ENCODE data around the gene POLA1.

- TF ChIP-seq EP300 (IDR thresholded peaks at IDR 0.05; ENCODE audit: borderline replicate concordance) (no peak), CREB1 (IDR thresholded peaks at IDR 0.05; ENCODE audit: low read depth) (no peak)
These were observed 165.6 kb downstream of the POLA1 start for GRCh38 chrX:24859211-24859841.

Data from Ishikawa (cell line).